H1 (cell line): ENCODE data around the gene FICD. TPM values are rescaled to one million over a fixed set of nuclear protein-coding genes. Genes with fewer than 3 reads are reported as not detected.

Experiments
- CEBPB ChIP-seq: IDR thresholded peaks from 2 replicates; pipeline ENCODE4 v1.6.1; 2012; ENCODE audit warnings: low read depth, low read length
- CHD2 ChIP-seq: IDR thresholded peaks from 2 replicates; pipeline ENCODE4 v1.6.1; 2012; ENCODE audit warnings: low read length, improper control_type of control experiment
- CTBP2 ChIP-seq: IDR thresholded peaks from 2 replicates; pipeline ENCODE4 v1.7.0; 2011; ENCODE audit warnings: borderline replicate concordance, mild to moderate bottlenecking, moderate library complexity, mixed read lengths, low read length; ENCODE audit not compliant: insufficient read depth, insufficient read length
- MAFK ChIP-seq: IDR thresholded peaks from 2 replicates; pipeline ENCODE4 v1.6.1; 2012; ENCODE audit warnings: low read depth, mild to moderate bottlenecking, improper control_type of control experiment, low read length
- RAD21 ChIP-seq, 2 experiments: IDR thresholded peaks in 1 of 2; conservative IDR thresholded peaks in 1 of 2; 2 replicates each; pipeline ENCODE4 v1.6.1; 2011; ENCODE audit warnings: low read depth in 2 of 2, low read length in 2 of 2, improper control_type of control experiment in 1 of 2, inconsistent platforms in 1 of 2, mild to moderate bottlenecking in 1 of 2, moderate library complexity in 1 of 2
- RXRA ChIP-seq: IDR thresholded peaks from 2 replicates; pipeline ENCODE4 v1.6.1; 2011; ENCODE audit warnings: low read depth, mild to moderate bottlenecking, low read length, moderate library complexity; ENCODE audit not compliant: insufficient read depth
- SAP30 ChIP-seq: fragments of 300-600 bp; sonication (generic); IDR thresholded peaks from 2 replicates; pipeline ENCODE4 v1.7.1; 2012; ENCODE audit warnings: low read length, moderate library complexity, mild to moderate bottlenecking, inconsistent platforms; ENCODE audit not compliant: insufficient read depth, insufficient replicate concordance
- TBP ChIP-seq: IDR thresholded peaks from 2 replicates; pipeline ENCODE4 v1.6.1; 2011; ENCODE audit warnings: low read depth, low read length, improper control_type of control experiment
- polyA plus RNA-seq, 7 experiments: library from polyadenylated mRNA; depleted of rRNA in 3 of 7; stranded (reverse) in 5 of 7; unstranded in 2 of 7; fragments of >200 nt in 5 of 7; fragments of 200-250 nt in 2 of 7; gene quantifications; 1 replicate in 5 of 7; 2 replicates in 1 of 7; 4 replicates in 1 of 7; pipeline versions ENCODE4 v1.2.1 to v1.2.3, GENCODE V29; 2011 to 2013; ENCODE audit warnings: missing spikeins in 2 of 7, mixed read lengths in 2 of 7
- total RNA-seq: library from RNA; stranded (reverse); fragmentation: NEBNext Ultra II Directional; extraction: Animal tissue kit (Norgen Biotek cat#: 25700); gene quantifications from 2 replicates; pipeline ENCODE4 v1.2.1, GENCODE V29; 2021

The FICD gene
- total and polyA plus RNA-seq, 2 of the 8 experiments (the other 6 are each of a cell fraction or from before 2014, with no cell fraction given): 2.2 to 6.0 TPM

DNA sequence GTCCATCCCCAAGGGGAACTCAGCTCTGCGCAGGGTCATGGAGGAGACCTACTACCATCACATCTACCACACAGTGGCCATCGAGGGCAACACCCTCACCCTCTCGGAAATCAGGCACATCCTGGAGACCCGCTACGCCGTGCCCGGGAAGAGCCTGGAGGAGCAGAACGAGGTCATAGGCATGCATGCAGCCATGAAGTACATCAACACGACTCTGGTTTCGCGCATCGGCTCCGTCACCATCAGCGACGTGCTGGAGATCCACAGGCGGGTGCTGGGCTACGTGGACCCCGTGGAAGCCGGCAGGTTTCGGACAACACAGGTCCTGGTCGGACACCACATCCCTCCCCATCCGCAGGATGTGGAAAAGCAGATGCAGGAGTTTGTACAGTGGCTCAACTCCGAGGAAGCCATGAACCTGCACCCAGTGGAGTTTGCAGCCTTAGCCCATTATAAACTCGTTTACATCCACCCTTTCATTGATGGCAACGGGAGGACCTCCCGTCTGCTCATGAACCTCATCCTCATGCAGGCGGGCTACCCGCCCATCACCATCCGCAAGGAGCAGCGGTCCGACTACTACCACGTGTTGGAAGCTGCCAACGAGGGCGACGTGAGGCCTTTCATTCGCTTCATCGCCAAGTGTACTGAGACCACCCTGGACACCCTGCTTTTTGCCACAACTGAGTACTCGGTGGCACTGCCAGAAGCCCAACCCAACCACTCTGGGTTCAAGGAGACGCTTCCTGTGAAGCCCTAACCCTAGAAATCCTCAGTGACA is 3.8 kb downstream of the FICD start (continued):
- TF ChIP-seq TBP (no peak), CEBPB (no peak), CHD2 (no peak), RXRA (no peak), CTBP2 (no peak), SAP30 (no peak), MAFK (no peak), RAD21 (IDR thresholded peaks at IDR 0.05 in 1 of 2, conservative IDR thresholded peaks at IDR 0.05 in 1 of 2; ENCODE audit: low read depth in 2 of 2, low read length in 2 of 2) (no peak)
